Stimulated activated CD8-positive, alpha-beta memory T cell treated with anti-CD3 and anti-CD28 coated beads, Interleukin-12 subunit alpha, Interleukin-12 subunit beta, amount 100 ng/mL, for 1 hour (primary cell): ENCODE results near the gene BRAF.
A peak's percentile ranks its signal among the peaks of the same experiment; 100 is the strongest.
"Not testable (repeated sequence)": the region's sequence is repeated elsewhere in the genome, so short reads cannot be mapped to it uniquely, and the experiment has no call there.

Experiments used
- DNase-seq: peaks from one replicate; pipeline ENCODE4 v3.0.0-alpha.2; 2020; ENCODE audit warnings: low read depth

BRAF gene

DNA sequence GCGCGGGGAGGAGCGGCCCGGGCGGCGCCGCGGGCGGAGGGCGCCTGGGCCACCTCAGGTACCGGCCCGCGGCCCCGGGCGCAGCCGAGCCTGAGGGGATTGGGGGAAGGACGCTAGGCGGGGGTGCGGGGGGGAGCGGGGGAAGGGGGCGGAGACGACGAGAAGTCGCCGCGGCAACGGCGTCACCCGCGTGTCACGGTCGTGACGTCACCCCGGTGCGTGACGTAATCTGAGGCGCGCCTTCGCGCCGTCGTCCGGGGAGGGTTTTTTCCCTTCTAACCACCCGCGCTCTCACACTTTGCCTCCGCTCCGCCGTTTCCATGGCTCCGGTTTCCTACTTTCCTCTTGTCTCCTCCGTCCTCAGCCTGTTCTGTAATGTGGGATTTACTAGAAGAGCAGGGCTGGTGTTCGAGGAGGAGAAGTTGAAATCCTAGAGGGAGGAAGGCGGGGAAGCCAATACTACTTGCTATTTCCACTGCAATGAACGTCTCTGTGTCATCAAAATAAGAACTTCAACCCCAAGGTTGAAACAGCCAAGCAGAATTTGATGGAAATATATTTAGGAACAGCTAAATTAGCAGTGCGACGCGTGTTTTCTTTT lies at the start of gene BRAF:
Gene BRAF (minus strand): TSS at position 109 of the 601 bp plus-strand sequence. CDS start 226 bp downstream, outside the sequence.
- peak; percentile 94 for DNase-seq

DNA sequence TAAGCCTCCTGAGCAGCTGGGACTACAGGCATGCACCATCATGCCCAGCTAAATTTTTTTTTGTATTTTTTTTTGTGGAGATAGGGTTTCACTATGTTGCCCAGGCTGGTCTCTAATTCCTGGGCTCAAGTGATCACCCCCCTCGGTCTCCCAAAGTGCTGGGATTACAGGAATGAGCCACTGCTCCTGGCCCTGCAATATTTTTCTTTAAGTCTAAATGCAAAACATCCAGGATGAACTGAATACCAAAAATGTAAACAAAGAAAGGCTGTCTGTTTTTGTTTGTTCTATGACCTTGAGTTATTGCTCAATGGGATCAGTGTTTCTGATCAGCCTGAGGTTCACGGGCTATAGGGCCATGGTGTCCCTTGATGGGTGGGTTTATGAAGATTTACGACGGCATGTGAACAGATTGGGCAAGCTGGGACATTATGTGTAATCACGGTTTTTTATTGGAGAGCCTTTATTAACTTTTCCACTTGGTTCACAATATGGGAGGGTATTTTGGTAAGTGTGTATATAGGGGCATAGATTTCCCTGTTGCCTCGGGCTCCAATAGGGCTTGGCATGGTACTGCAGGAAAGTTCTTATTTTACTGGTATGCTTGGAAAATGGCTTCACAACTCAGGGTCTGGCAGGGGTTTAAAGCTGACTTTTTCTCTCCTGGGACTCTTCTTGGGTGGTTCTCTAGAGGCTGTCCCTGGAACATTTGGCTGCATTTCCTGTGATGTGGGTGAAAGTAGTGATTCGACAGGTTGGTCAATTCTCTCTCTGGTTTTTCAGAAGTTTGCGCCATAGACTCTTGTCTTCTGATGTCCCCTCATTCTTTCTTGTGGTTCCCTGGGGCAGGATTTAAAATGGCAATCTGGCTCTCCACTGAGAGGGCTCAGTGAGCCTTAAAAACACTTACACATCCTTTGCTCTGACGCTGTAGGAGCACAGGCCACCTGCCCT lies 48.4 kb upstream of the BRAF start:
- DNase-seq: no peak

DNA sequence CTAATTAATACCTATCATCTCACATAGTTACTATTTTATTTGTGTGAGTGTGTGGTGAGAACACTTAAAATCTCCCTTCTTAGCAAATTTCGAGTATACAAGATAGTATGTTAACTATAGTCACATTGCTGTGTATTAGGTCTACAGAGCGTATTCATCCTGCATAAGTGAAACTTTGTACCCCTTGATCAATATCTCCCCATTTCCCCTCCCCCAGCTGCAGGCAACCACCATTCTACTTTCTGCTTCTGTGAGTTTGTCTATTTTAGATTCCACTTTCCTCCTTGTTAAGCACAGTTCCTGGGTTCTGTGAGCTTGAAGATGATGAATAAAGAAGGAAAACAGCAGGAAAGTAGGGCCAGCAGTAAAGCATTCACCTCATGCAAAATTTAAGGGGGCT lies 47.6 kb upstream of the BRAF start:
- no peak for DNase-seq

DNA sequence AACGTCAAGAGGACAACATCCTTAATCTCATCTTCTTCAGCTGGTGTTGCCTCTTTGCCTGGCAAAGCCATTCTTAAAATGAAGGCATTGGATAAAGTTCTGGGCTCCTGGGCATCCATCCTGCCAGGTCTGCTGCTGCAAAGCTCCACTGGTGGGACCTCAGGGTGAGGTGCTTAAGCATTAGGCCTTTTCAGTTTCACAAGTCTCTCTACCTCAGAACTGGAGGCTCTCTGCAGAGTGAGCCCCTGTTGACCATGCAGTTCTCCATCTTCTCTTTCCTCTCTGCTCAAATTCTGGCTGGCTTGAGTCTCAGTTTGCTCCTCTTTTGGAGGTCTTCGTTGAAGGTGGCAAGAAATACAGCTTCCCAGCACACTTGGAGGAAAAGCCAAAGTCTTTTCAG lies 42.7 kb upstream of the BRAF start:
- DNase-seq: no peak

DNA sequence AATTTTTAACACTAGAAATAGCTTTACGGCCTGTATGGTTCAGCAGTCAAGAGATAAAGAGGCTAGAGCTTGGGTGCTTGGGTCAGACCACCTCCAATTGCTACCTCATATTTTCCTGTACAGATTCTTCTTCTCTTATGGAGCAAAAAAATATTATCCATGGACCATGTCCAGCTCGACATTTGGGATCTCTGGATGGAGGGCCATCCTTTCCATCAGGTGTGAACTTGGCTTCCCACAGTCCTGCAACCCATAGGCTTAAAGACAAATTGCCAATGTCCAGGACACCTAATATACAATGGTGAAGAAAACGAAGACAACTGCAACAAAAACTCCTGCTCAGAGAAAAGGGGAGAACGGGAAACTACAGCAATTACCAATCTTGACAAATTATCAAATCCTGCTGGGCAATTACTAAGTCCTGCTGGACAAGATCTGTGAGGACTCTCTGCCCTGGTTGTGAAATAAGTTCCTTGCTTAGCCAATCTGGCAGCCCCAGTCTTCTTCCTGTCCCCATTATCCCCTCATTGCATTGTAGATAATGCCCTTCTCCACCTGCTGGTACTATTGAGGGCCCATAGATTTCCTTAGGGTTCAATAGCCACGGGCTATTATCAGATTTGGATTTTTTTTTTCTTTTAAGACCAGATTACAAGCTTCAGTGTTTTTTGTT lies 42.0 kb upstream of the BRAF start:
- DNase-seq: no peak

DNA sequence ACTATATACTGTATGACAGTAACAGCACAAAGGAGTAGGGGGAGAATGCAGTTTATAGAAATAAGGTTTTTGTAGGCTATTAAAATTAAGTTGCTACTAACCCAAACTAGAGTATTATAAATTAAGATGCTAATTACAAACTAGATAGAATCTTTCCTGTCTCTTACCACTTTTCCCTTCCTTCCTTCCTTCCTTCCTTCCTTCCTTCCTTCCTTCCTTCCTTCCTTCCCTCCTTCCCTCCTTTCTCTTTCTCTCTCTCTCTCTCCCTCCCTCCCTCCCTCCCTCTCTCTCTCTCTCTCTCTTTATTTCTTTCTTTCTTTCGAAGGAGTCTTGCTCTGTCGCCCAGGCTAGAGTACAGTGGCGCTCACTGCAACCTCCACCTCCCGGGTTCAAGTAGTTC lies 36.4 kb upstream of the BRAF start:
- no peak for DNase-seq

DNA sequence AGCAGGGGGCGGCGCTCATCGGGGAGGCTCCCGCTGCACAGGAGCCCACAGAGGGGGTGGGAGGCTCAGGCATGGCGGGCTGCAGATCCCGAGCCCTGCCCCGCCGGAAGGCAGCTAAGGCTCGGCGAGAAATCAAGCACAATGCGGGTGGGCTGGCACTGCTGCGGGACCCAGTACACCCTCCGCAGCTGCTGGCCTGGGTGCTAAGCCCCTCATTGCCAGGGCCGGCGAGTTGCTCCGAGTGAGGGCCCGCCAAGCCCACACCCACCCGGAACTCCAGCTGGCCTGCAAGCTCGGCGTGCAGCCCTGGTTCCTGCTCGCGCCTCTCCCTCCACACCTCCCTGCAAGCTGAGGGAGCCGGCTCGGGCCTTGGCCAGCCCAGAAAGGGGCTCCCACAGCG lies 32.3 kb upstream of the BRAF start:
- not testable (repeated sequence) for DNase-seq

DNA sequence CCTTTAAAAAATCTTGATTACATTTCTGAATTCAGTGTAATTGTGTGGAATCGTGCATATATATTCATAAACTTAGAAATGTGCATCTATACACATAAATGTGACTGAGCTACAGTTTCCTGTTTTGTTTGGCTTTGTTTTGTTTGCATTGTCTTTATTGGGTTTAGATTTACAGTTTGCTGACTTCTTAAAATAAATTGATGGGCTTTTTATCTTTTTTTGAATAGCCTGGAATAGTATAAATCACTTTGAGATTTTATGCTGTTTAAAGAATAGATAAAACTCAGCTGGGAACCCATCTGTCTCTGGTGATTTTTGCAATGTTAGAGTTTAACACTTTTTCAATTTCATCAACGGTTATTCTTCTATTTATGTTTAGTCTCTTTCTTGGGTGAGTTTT lies 21.2 kb upstream of the BRAF start:
- no peak for DNase-seq

DNA sequence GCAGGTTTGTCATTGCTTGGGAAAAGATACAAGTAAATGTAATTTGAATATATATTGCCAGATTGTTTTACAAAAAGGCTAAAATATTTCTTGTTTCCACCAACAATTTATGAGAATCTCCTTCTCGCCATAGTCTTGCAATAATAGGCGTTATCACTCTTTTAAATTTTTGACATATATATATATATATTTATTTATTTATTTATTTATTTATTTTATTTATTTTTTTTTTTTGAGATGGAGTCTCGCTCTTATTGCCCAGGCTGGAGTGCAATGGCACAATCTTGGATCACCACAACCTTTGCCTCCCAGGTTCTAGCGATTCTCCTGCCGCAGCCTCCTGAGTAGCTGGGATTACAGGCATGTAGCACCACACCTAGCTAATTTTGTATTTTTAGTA lies 17.5 kb upstream of the BRAF start:
- DNase-seq: not testable (repeated sequence)

DNA sequence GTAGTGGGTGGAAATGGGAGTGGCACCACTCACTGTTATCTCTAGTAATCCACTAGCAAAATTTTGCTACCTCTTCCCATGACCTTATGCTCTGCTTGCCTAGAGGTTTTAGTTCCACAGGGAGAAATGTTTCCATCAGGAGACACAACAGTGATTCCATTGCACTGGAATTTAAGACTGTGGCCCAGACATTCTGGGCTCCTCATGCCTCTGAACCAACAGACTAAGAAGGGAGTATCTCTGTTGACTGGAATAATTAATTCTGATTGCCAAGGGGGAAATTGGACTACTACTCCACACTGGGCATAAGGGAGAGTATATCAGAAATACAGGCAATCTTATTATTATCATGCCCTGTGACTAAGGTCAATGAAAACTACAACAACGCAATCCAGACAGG lies 16.2 kb upstream of the BRAF start:
- DNase-seq: no peak

DNA sequence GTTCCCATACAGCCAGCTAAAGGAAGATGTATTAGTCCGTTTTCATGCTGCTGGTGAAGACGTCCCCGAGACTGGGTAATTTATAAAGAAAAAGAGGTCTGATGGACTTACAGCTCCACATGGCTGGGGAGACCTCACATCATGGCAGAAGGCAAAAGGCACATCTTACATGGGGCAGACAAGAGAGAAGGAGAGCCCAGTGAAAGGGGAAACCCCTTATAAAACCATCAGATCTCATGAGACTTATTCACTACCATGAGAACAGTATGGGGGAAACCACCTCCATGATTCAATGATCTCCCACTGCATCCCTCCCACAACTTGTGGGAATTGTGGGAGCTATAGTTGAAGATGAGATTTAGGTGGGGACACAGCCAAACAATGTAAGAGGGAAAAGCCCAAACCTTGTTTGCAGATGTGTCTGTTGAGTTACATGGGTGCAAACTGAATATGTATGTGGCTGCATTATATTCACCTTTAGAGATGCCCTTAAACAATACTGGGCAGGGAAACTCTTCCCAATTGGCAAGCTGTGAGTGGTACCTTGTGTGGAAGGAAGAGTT lies 13.1 kb upstream of the BRAF start:
- DNase-seq: no peak

DNA sequence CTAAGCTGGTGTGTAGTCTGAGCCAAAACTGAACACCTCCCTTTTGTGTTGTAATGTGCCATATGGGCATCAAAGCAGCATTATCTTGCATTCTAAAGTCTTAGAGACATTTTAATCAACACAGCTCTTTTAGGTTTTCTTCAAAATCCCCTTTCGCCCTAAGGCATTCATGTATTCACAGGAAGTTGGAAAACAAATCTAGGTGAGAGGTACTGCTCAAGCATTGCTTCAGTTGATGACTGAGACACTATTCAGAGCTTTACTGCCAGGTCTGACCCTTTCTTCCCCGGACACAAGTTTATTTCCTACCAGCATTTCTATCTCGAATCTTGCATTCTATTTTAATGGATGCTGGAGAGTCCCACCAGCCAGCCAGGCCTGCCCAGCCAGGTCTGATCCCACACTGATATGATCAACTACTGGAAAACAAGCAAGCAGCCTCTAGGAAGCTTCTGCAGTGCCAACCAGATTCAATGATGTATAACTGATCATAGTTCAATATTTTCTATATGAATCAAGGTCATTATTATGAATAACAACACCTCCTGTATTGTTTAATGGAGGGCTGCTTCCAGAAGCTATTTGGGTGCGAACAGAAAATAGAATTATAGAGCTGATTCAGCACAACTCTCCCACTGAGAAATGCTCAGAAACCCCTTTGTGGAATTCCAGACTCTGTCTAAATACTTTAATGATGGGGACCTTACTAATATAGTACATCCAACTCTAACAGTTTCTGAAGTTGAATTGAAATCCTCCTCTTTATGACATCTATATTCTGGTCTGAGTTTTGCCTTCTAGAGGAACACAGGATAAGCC lies 4.0 kb upstream of the BRAF start:
- DNase-seq: no peak

DNA sequence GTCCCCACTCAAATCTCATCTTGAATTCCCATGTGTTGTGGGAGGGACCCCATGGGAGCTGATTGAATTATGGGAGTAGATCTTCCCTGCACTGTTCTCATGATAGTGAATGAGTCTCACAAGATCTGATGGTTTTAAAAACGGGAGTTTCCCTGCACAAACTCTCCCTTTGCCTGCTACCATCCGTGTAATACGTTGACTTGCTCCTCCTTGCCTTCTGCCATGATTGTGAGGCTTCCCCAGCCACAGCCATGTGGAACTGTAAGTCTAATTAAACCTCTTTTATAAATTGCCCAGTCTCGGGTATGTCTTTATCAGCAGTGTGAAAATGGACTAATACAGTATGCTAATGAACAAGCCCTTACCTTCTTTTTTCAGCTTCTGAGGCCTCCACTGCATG lies 3.2 kb upstream of the BRAF start:
- not testable (repeated sequence) for DNase-seq

DNA sequence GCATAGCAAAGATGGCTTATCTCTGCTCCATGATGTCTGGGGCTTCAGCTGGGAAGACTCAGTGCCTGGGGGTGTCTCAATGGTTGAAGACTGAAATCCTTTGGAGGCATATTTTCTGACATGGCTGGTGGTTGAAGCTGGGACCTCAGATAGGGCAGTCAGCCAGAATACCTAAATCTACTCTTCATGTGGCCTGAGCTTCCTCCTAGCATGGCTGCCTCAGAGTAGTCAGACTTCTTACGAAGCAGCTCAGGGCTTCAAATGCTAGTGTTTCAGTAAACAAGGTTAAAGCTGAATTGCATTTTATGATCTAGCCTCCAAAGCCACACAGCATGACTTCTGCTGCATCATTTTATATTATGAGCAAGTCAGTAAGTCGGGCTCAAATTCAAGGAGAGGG lies 2.6 kb upstream of the BRAF start:
- no peak for DNase-seq

DNA sequence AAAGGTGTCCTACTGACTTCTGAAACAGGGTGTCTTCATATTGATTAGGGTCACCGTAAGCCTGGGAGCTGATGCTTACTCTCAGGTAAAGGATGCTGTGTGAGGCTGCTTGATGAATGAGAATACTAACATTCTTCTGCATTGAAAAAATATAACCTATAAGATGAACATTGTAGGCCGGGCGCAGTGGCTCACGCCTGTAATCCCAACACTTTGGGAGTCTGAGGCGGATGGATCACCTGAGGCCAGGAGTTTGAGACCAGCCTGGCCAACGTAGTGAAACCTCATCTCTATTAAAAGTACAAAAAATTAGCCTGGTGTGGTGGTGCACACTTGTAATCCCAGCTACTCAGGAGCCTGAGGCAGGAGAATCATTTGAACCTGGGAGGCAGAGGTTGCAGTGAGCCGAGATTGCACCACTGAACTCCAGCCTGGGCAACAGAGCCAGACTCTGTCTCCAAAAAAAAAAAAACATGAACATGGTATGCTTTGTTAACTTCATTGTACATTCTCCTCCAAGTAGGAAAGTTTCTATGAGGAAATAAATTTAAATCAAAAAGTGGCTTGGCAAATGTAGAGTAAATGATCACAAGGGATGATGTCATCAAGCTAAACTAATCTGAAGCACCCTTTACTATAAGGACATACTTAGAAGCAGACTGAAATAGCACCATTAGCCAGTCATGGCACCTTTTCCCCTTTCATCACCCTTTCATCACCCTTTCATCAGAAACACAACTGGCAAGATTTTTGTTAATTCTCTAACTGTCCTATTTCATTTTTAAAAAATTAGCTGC lies 1.5 kb upstream of the BRAF start:
- DNase-seq: no peak

DNA sequence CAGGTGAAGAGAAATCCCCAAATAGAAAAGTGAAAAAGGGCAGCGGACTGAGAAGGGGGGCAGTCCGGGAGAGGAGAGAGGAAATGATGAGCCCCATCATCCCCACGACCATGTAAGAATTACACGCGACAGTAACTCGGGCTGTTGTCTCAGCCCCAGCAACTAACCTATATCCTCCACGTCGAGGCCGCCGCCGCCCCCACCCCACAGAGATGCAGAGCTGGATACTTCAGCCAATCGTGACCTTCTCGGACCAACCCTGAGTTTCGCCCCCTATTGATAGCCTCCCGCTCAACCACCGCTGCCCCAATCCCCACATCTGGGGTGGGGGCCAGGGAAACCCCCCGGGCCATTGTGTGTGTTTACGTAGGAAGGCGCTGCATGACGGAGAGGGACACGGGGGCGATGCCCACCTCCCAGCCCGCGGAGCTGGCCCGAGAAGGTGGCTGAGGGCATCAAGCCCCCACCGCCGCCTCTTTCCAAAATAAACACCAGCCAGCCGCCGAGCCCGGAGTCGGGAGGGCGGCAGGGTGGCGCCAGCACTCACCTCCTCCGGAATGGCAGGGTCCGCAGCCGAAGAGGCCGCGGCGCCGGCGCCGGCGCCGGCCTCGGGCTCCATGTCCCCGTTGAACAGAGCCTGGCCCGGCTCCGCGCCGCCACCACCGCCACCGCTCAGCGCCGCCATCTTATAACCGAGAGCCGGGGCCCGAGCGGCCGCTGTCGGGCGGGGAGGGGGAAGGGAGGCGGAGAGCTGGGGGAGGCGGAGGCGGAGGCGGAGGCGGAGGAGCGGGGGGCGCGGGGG lies 509 bp downstream of the BRAF start:
- DNase-seq: peak; percentile 49

DNA sequence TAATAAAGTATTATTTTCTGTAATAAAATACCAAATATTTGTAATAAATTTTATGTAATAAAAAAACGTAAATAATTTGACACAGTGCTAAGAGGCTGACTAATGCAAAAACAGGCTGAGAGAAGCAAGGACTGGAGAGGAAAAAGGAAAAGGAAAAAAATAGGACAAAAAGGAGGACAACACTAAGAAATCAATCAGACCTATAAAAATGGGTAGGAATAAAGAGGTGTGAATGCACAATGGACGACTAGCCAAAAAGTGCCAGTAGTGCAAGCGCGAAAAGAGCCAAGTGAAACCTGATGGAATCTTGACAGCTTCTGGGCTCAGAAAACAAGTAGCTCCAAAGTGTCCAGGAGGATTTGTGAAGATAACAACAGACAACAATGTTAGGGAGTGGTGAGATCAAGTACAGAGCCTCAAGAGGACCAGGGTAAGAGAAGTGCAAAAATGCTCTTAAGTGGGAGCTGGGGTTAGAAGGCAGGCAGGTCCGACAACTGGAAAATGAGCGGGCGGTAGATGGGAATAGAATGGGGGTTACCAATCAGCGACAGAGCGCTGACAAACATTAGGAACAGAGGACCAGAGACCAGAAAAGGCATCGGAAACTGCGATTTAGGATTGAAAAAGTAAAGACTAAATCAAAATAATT lies 1.2 kb downstream of the BRAF start:
- DNase-seq: no peak

DNA sequence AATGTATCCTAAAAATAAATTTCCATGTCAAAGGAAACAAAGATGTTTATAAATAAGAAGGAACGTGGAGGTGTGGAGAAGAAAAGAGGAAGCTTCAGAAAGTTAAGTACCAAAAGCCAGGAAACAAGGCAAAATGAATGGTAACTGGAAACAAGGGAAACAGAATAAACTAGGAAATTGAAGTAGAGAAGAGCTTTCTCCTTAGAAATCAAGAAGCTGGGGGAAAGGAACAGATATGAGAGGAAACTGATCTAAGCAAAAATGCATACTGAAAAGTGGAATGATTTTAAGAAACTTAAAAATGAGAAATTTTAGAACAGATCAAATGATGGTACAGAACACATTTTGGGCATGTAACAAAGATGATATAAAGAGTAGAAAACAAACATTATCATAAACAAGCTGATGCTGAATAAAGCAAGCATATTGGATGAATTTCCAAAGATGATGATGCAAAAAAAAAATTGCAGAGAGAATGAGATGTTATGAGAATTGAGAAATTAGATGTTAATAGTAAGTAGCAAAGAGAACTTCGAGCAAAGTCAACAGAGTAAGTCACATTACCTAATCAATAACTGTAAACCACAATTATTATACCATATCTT lies 1.9 kb downstream of the BRAF start:
- DNase-seq: no peak

DNA sequence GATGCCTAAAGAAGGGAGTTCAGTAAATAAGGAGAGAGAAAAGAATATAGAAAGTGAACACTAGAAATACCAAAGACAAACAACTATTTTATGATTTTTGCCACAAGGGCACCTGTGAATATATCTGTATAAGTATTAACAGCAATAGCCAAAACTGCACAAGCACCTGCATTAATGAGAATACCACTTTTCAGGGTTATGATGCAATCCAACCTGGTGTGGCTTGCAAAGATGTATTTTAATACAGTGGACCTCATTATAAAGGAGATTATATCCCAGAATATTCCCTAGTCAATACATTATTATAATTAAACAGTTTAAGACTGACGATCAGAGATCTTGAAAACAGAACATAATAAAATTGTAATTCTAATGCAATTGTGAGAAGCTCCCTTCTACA lies 4.0 kb downstream of the BRAF start:
- DNase-seq: no peak
